H9 (cell line): ENCODE measurements around the gene TCN2. TPM values are rescaled to one million over a fixed set of nuclear protein-coding genes. Genes with fewer than 3 reads are reported as not detected.

Experiments used
- DNase-seq: peaks from one replicate; pipeline ENCODE4 v3.0.0-alpha.2; 2017
- H2AFZ ChIP-seq: one replicate; pipeline ENCODE4 v1.6.1; 2013; ENCODE audit warnings: mild to moderate bottlenecking, low read length, control low read depth, moderate library complexity
- H2AK5ac ChIP-seq: 2 replicates; pipeline ENCODE4 v1.6.1; 2013; ENCODE audit warnings: low read length, control low read depth, mixed read lengths; ENCODE audit not compliant: insufficient read length
- H2BK120ac ChIP-seq: one replicate; pipeline ENCODE4 v1.6.1; 2013; ENCODE audit warnings: low read depth, mild to moderate bottlenecking, low read length, control low read depth, inconsistent platforms; ENCODE audit not compliant: poor library complexity, severe bottlenecking
- H2BK12ac ChIP-seq: 2 replicates; pipeline ENCODE4 v1.6.1; 2013; ENCODE audit warnings: low read length, control low read depth, mixed read lengths, low read depth; ENCODE audit not compliant: insufficient read length
- H2BK15ac ChIP-seq: 2 replicates; pipeline ENCODE4 v1.6.1; 2013; ENCODE audit warnings: low read depth, low read length, control low read depth
- H2BK20ac ChIP-seq: one replicate; pipeline ENCODE4 v1.6.1; 2013; ENCODE audit warnings: low read depth, mild to moderate bottlenecking, low read length, control low read depth, inconsistent platforms; ENCODE audit not compliant: poor library complexity, severe bottlenecking
- H2BK5ac ChIP-seq: 2 replicates; pipeline ENCODE4 v1.6.1; 2013; ENCODE audit warnings: low read length, control low read depth, mixed read lengths; ENCODE audit not compliant: insufficient read length
- H3K14ac ChIP-seq: 2 replicates; pipeline ENCODE4 v1.6.1; 2013; ENCODE audit warnings: low read length, control low read depth; ENCODE audit not compliant: insufficient read depth
- H3K18ac ChIP-seq: 2 replicates; pipeline ENCODE4 v1.6.1; 2013; ENCODE audit warnings: low read depth, mild to moderate bottlenecking, mixed read lengths, low read length, control low read depth; ENCODE audit not compliant: insufficient read length
- H3K23ac ChIP-seq: 2 replicates; pipeline ENCODE4 v1.6.1; 2013; ENCODE audit warnings: low read length, control low read depth, mixed read lengths, low read depth; ENCODE audit not compliant: insufficient read length
- H3K23me2 ChIP-seq: 2 replicates; pipeline ENCODE4 v1.6.1; 2013; ENCODE audit warnings: low read depth, mild to moderate bottlenecking, mixed read lengths, low read length, control low read depth; ENCODE audit not compliant: insufficient read length, poor library complexity, severe bottlenecking
- H3K27ac ChIP-seq: 2 replicates; pipeline ENCODE4 v1.5.1; 2013; ENCODE audit warnings: low read length, control low read depth, mixed read lengths, low read depth; ENCODE audit not compliant: insufficient read length
- H3K27me3 ChIP-seq: 2 replicates; pipeline ENCODE4 v1.6.1; 2013; ENCODE audit warnings: low read length, control low read depth, inconsistent platforms; ENCODE audit not compliant: insufficient read depth
- H3K4ac ChIP-seq: 2 replicates; pipeline ENCODE4 v1.6.1; 2013; ENCODE audit warnings: low read depth, mild to moderate bottlenecking, control low read depth, inconsistent platforms, low read length, moderate library complexity
- H3K4me1 ChIP-seq: 2 replicates; pipeline ENCODE4 v1.6.1; 2013; ENCODE audit warnings: low read length, control low read depth, inconsistent platforms; ENCODE audit not compliant: insufficient read depth
- H3K4me2 ChIP-seq: 2 replicates; pipeline ENCODE4 v1.6.1; 2013; ENCODE audit warnings: low read length, control low read depth, mixed read lengths; ENCODE audit not compliant: insufficient read length, insufficient read depth
- H3K56ac ChIP-seq: 2 replicates; pipeline ENCODE4 v1.6.1; 2013; ENCODE audit warnings: low read depth, mild to moderate bottlenecking, mixed read lengths, low read length, control low read depth; ENCODE audit not compliant: insufficient read length
- H3K79me1 ChIP-seq: 2 replicates; pipeline ENCODE4 v1.6.1; 2013; ENCODE audit warnings: low read depth, mild to moderate bottlenecking, moderate library complexity, low read length, control low read depth, inconsistent platforms; ENCODE audit not compliant: insufficient read depth, poor library complexity, severe bottlenecking
- H3K79me2 ChIP-seq: 2 replicates; pipeline ENCODE4 v1.6.1; 2013; ENCODE audit warnings: low read length, control low read depth, inconsistent platforms; ENCODE audit not compliant: insufficient read depth
- H3K9ac ChIP-seq: 2 replicates; pipeline ENCODE4 v1.6.1; 2013; ENCODE audit warnings: low read length, control low read depth, mixed read lengths; ENCODE audit not compliant: insufficient read length; ENCODE audit errors: extremely low read depth
- H3K9me3 ChIP-seq: one replicate; pipeline ENCODE4 v1.6.1; 2013; ENCODE audit warnings: low read depth, low read length, inconsistent platforms; ENCODE audit not compliant: control insufficient read depth
- H3T11ph ChIP-seq: one replicate; pipeline ENCODE4 v1.6.1; 2013; ENCODE audit warnings: mild to moderate bottlenecking, low read length, control low read depth, inconsistent platforms
- H4K20me1 ChIP-seq: one replicate; pipeline ENCODE4 v1.6.1; 2013; ENCODE audit not compliant: control insufficient read depth, insufficient read length, insufficient read depth
- H4K5ac ChIP-seq: 2 replicates; pipeline ENCODE4 v1.6.1; 2013; ENCODE audit warnings: low read depth, mild to moderate bottlenecking, mixed read lengths, low read length, control low read depth; ENCODE audit not compliant: insufficient read length
- H4K8ac ChIP-seq: replicated peaks from 2 replicates; pipeline ENCODE4 v1.6.1; 2013; ENCODE audit warnings: low read length, control low read depth, mixed read lengths, low read depth; ENCODE audit not compliant: insufficient read length
- H4K91ac ChIP-seq: 2 replicates; pipeline ENCODE4 v1.6.1; 2013; ENCODE audit warnings: low read depth, mild to moderate bottlenecking, moderate library complexity, mixed read lengths, low read length, control low read depth; ENCODE audit not compliant: insufficient read length
- H3K27ac Mint-ChIP-seq, 3 experiments: 2 replicates in 2 of 3; 3 replicates in 1 of 3; pipeline ENCODE4 v1.8.0; 2020 to 2021; ENCODE audit warnings: mixed read lengths in 3 of 3, mild to moderate bottlenecking in 1 of 3, moderate library complexity in 1 of 3
- H3K27me3 Mint-ChIP-seq: 2 replicates; pipeline ENCODE4 v1.8.0; 2021; ENCODE audit warnings: low read depth, mild to moderate bottlenecking, moderate library complexity, mixed read lengths
- H3K36me3 Mint-ChIP-seq, 3 experiments: 2 replicates in 2 of 3; 3 replicates in 1 of 3; pipeline ENCODE4 v1.8.0; 2020 to 2021; ENCODE audit warnings: low read depth in 3 of 3, mixed read lengths in 3 of 3; ENCODE audit not compliant: insufficient read depth in 1 of 3
- H3K4me1 Mint-ChIP-seq, 2 experiments: 2 replicates each; pipeline ENCODE4 v1.8.0; 2020; ENCODE audit warnings: mixed read lengths in 2 of 2
- H3K4me3 Mint-ChIP-seq, 2 experiments: 2 replicates in 1 of 2; 3 replicates in 1 of 2; pipeline ENCODE4 v1.8.0; 2020 to 2021; ENCODE audit warnings: mild to moderate bottlenecking in 2 of 2, mixed read lengths in 2 of 2, moderate library complexity in 1 of 2
- H3K9me3 Mint-ChIP-seq, 2 experiments: 2 replicates in 1 of 2; 3 replicates in 1 of 2; pipeline ENCODE4 v1.8.0; 2020; ENCODE audit warnings: mild to moderate bottlenecking in 2 of 2, mixed read lengths in 2 of 2, moderate library complexity in 1 of 2
- CTCF ChIP-seq: fragments of 200-600 bp; sonication (generic); conservative IDR thresholded peaks from 3 replicates; pipeline ENCODE4 v1.8.0; 2021; ENCODE audit warnings: antibody characterized with exemption, mild to moderate bottlenecking
- WGBS: extraction: QIAGEN DNeasy Blood & Tissue Kit; methylation state at CpG from one replicate; pipeline ENCODE4 v1.1.7; 2013; ENCODE audit warnings: missing lambda C conversion rate, low lambda C conversion rate, mixed read lengths; ENCODE audit not compliant: insufficient read length; ENCODE audit errors: extremely low coverage; 5-methylcytosine and 5-hydroxymethylcytosine counted together
- total RNA-seq: library from RNA; stranded (reverse); gene quantifications from 2 replicates; pipeline ENCODE4 v1.2.1, GENCODE V29; 2021

The TCN2 gene
- total RNA-seq, 1 experiment from 2014 or later = 42.2 TPM

- Mint-ChIP-seq H3K27me3 (no peaks in the 10 kb centered on the region), H3K27ac (no peak overlapping the region; a peak in 1 of 7 replicates), H3K9me3 (no peaks in the 10 kb centered on the region), H3K36me3 (peaks cover 42 to 80% (median 70%) of the 10 kb centered on the region in 3 experiments), H3K4me3 (no peak overlapping the region), H3K4me1 (peaks cover 19 to 20% of the 10 kb centered on the region in 2 experiments)
- TF ChIP-seq CTCF = peak; percentile 45; the same call in 2 of the 3 replicates
- H3K27ac ChIP-seq = no peak overlapping the region
- H2BK20ac ChIP-seq = no peak overlapping the region
- no peak overlapping the region; the same call in 1 of the 2 replicates for H3K14ac ChIP-seq
- no peak overlapping the region for H3K9ac ChIP-seq
- no peaks in the 10 kb centered on the region for H3K23me2 ChIP-seq
- no peak overlapping the region for H3T11ph ChIP-seq
- no peaks in the 10 kb centered on the region for H4K20me1 ChIP-seq
- peaks cover 4% of the 10 kb centered on the region for H3K79me1 ChIP-seq
- H3K79me2 ChIP-seq = no peaks in the 10 kb centered on the region
- H2BK12ac ChIP-seq = no peak overlapping the region
- H4K8ac ChIP-seq = no peak overlapping the region
- H3K27me3 ChIP-seq = no peaks in the 10 kb centered on the region
- no peak overlapping the region for H3K18ac ChIP-seq
- H2BK5ac ChIP-seq = no peak overlapping the region
- H3K23ac ChIP-seq = no peak overlapping the region
- no peak for DNase-seq
- WGBS = no CpG with 5 or more reads among the region's 8 CpGs
- H2BK15ac ChIP-seq = no peak overlapping the region
- no peak overlapping the region for H2AK5ac ChIP-seq
- H3K4ac ChIP-seq = no peak overlapping the region
- H4K5ac ChIP-seq = no peak overlapping the region
- H3K4me1 ChIP-seq = 0 out of 2 replicates have a peak, but pooled peaks cover 5% of the 10 kb centered on the region
- no peak overlapping the region for H2AFZ ChIP-seq
- no peak overlapping the region for H3K4me2 ChIP-seq
- no peak overlapping the region for H3K56ac ChIP-seq
- H2BK120ac ChIP-seq = no peak overlapping the region
- H3K9me3 ChIP-seq = no peaks in the 10 kb centered on the region
- H4K91ac ChIP-seq = no peak overlapping the region
Measured at GRCh38 chr22:30612789-30613188, 5.8 kb downstream of the TCN2 start.
